Loucy (cell line): Measurements from ENCODE around the gene C1QTNF1.

ENCODE experiments used
- CTCF ChIP-seq: fragments of 200-600 bp; sonication (generic); conservative IDR thresholded peaks from 2 replicates; pipeline ENCODE4 v1.5.1; 2014; ENCODE audit warnings: mild to moderate bottlenecking, antibody characterized with exemption, low read length
- EZH2phosphoT487 ChIP-seq: fragments of 200-600 bp; IDR thresholded peaks from 2 replicates; pipeline ENCODE4 v1.6.1; 2018; ENCODE audit warnings: antibody characterized with exemption, mild to moderate bottlenecking, moderate library complexity, borderline replicate concordance

- TF ChIP-seq CTCF (no peak), EZH2phosphoT487 (no peak)
Measured at GRCh38 chr17:79000396-79001189, 23.4 kb upstream of the C1QTNF1 start.
